Fibroblast of skin of scalp (primary cell): ENCODE data around the gene ARHGEF28.

Experiments
- DNase-seq: peaks from one replicate; pipeline ENCODE4 v3.0.0-alpha.2; 2013

ARHGEF28 gene

GRCh38 chr5:73743161-73743560, 117.2 kb downstream of the ARHGEF28 start:
- DNase-seq, result no peak

- DNase-seq, result no peak
Measured at GRCh38 chr5:73745836-73746235, 119.8 kb downstream of the ARHGEF28 start.

- no peak for DNase-seq
Measured at GRCh38 chr5:73746608-73747007, 120.6 kb downstream of the ARHGEF28 start.

- no peak for DNase-seq
Measured at GRCh38 chr5:73747696-73748380, 121.8 kb downstream of the ARHGEF28 start.

- no peak for DNase-seq
Measured at GRCh38 chr5:73748510-73749400, 122.8 kb downstream of the ARHGEF28 start.

GRCh38 chr5:73749485-73750270, 123.7 kb downstream of the ARHGEF28 start:
- no peak for DNase-seq

GRCh38 chr5:73751254-73751914, 125.4 kb downstream of the ARHGEF28 start:
- no peak for DNase-seq

GRCh38 chr5:73754254-73754653, 128.3 kb downstream of the ARHGEF28 start:
- DNase-seq, result no peak

- no peak for DNase-seq
Measured at GRCh38 chr5:73757416-73757815, 131.4 kb downstream of the ARHGEF28 start.

- no peak for DNase-seq
Measured at GRCh38 chr5:73759771-73760170, 133.8 kb downstream of the ARHGEF28 start.

GRCh38 chr5:73763300-73764032, 137.5 kb downstream of the ARHGEF28 start:
- peak; percentile 30 for DNase-seq

GRCh38 chr5:73764586-73764985, 138.6 kb downstream of the ARHGEF28 start:
- DNase-seq, result peak; percentile 60

GRCh38 chr5:73764996-73765395, 139.0 kb downstream of the ARHGEF28 start:
- DNase-seq, result no peak

- no peak for DNase-seq
Measured at GRCh38 chr5:73766902-73767301, 140.9 kb downstream of the ARHGEF28 start.

- DNase-seq, result no peak
Measured at GRCh38 chr5:73770172-73771025, 144.4 kb downstream of the ARHGEF28 start.

- no peak for DNase-seq
Measured at GRCh38 chr5:73774924-73775323, 148.9 kb downstream of the ARHGEF28 start.

- no peak for DNase-seq
Measured at GRCh38 chr5:73776405-73776804, 150.4 kb downstream of the ARHGEF28 start.

GRCh38 chr5:73777192-73777591, 151.2 kb downstream of the ARHGEF28 start:
- no peak for DNase-seq

GRCh38 chr5:73780302-73781080, 154.5 kb downstream of the ARHGEF28 start:
- DNase-seq, result no peak
